ENCODE results near the gene PPP1R9A.

- no peak for TF ChIP-seq POLR2AphosphoS5 (IDR thresholded peaks at IDR 0.05)
- TF ChIP-seq, protein P1, sequence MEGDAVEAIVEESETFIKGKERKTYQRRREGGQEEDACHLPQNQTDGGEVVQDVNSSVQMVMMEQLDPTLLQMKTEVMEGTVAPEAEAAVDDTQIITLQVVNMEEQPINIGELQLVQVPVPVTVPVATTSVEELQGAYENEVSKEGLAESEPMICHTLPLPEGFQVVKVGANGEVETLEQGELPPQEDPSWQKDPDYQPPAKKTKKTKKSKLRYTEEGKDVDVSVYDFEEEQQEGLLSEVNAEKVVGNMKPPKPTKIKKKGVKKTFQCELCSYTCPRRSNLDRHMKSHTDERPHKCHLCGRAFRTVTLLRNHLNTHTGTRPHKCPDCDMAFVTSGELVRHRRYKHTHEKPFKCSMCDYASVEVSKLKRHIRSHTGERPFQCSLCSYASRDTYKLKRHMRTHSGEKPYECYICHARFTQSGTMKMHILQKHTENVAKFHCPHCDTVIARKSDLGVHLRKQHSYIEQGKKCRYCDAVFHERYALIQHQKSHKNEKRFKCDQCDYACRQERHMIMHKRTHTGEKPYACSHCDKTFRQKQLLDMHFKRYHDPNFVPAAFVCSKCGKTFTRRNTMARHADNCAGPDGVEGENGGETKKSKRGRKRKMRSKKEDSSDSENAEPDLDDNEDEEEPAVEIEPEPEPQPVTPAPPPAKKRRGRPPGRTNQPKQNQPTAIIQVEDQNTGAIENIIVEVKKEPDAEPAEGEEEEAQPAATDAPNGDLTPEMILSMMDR (IDR thresholded peaks at IDR 0.05) = no peak
Observed at GRCh38 chr7:95303013-95303905, 395.9 kb downstream of the PPP1R9A start.

All from prostate gland (tissue), 2 donors.